Breast epithelium (tissue), 4 donors: ENCODE measurements around the gene UNC5B. TPM values are rescaled to one million over a fixed set of nuclear protein-coding genes. Genes with fewer than 3 reads are reported as not detected.

Source experiments
- DNase-seq, 2 donors: peaks; one replicate each; pipeline ENCODE4 v3.0.0-alpha.2; 2019; ENCODE audit warnings: low spot score in 2 of 2
- H3K27ac ChIP-seq, 2 donors: fragments of 200-600 bp; sonication (generic) in 1 of 2; one replicate each; pipeline ENCODE4 v1.5.1; 2016 to 2019; ENCODE audit warnings: mild to moderate bottlenecking in 1 of 2
- H3K27me3 ChIP-seq, 2 donors: fragments of 200-600 bp; sonication (generic) in 1 of 2; one replicate each; pipeline versions ENCODE4 v1.5.1 to v1.6.0; 2017 to 2019; ENCODE audit warnings: control low read depth in 1 of 2, mild to moderate bottlenecking in 1 of 2
- H3K36me3 ChIP-seq: fragments of 200-600 bp; one replicate; pipeline ENCODE4 v1.5.1; 2019
- H3K4me1 ChIP-seq, 2 donors: fragments of 200-600 bp; sonication (generic); one replicate each; pipeline ENCODE4 v1.5.1; 2016 to 2019; ENCODE audit warnings: control low read depth in 1 of 2
- H3K4me3 ChIP-seq, 3 donors: fragments of 200-600 bp; sonication (generic); 1 replicate in 2 of 3; 2 replicates in 1 of 3; pipeline ENCODE4 v1.5.1; 2016 to 2019; ENCODE audit warnings: mild to moderate bottlenecking in 3 of 3, moderate library complexity in 2 of 3
- H3K9me3 ChIP-seq, 2 donors: fragments of 200-600 bp; sonication (generic) in 1 of 2; one replicate each; pipeline ENCODE4 v1.5.1; 2016 to 2019; ENCODE audit warnings: control low read depth in 1 of 2
- POLR2A ChIP-seq: fragments of 450-650 bp; IDR thresholded peaks from one replicate; pipeline ENCODE4 v1.6.1; 2016; ENCODE audit warnings: antibody characterized with exemption, mild to moderate bottlenecking, moderate library complexity
- POLR2AphosphoS5 ChIP-seq, 3 donors: sonication (generic); formaldehyde crosslinking; IDR thresholded peaks; one replicate each; pipeline ENCODE4 v1.6.1; 2017; ENCODE audit warnings: antibody characterized with exemption in 3 of 3
- intact Hi-C: fragments of 100-400 bp; cut with DNase I; formaldehyde crosslinking; loops from one replicate; pipeline ENCODE4 v1.15.1; 2023; ENCODE audit warnings: low total_unique reads
- total RNA-seq, 3 donors: library from RNA; depleted of rRNA; stranded (reverse); fragments of >200 nt; gene quantifications; one replicate each; pipeline ENCODE4 v1.1.0, GENCODE V29; 2016
- TF ChIP-seq, protein P1 (sequence below), 3 donors: fragments of 450-650 bp; IDR thresholded peaks; one replicate each; pipeline ENCODE4 v1.5.1; 2016 to 2017; ENCODE audit warnings: antibody characterized with exemption in 3 of 3, mild to moderate bottlenecking in 3 of 3, moderate library complexity in 3 of 3

UNC5B gene
- total RNA-seq, 3 donors from 2014 or later = 0.80 to 4.9 (median 3.5) TPM

DNA sequence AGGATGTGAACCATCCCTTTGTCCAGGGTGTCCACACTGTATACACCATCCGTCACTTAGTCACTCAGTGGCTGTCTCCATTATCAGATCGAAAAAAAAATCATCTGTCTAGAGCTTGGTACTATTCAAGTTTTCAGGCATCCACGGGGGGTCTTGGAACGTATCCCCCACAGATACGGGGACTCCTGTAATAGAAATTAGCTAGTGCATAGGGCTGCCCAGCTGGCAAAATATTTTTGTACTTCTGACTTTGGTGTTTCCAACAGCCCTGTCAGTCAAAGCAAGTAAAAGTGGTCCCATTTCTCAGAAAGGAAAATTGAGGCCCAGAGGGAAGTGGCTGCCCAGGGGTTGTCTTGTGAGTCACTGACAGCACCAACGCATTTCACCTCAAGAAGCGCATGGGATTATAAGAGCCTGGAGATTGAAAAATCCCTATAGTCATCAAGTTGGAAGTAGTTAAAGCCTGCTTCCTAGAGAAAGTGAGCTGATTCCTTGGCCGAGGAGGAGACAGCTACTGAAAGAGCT lies 54.6 kb downstream of the UNC5B start:
- H3K9me3 ChIP-seq = no peaks in the 10 kb centered on the region
- H3K27me3 ChIP-seq = no peaks in the 10 kb centered on the region
- no peak overlapping the region for H3K27ac ChIP-seq
- H3K4me1 ChIP-seq = peaks cover 0 to 8% of the 10 kb centered on the region in 2 donors
- TF ChIP-seq POLR2AphosphoS5 (IDR thresholded peaks at IDR 0.05) = no peak
- TF ChIP-seq, protein P1, sequence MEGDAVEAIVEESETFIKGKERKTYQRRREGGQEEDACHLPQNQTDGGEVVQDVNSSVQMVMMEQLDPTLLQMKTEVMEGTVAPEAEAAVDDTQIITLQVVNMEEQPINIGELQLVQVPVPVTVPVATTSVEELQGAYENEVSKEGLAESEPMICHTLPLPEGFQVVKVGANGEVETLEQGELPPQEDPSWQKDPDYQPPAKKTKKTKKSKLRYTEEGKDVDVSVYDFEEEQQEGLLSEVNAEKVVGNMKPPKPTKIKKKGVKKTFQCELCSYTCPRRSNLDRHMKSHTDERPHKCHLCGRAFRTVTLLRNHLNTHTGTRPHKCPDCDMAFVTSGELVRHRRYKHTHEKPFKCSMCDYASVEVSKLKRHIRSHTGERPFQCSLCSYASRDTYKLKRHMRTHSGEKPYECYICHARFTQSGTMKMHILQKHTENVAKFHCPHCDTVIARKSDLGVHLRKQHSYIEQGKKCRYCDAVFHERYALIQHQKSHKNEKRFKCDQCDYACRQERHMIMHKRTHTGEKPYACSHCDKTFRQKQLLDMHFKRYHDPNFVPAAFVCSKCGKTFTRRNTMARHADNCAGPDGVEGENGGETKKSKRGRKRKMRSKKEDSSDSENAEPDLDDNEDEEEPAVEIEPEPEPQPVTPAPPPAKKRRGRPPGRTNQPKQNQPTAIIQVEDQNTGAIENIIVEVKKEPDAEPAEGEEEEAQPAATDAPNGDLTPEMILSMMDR (IDR thresholded peaks at IDR 0.05) = no peak
- TF ChIP-seq POLR2A = no peak
- intact Hi-C loops = loop anchor here (1.0 kb wide), 1 partner anchor 45 kb away; no protein-coding TSS in a partner anchor
- H3K4me3 ChIP-seq = no peak overlapping the region
- no peak for DNase-seq
- no peaks in the 10 kb centered on the region for H3K36me3 ChIP-seq

DNA sequence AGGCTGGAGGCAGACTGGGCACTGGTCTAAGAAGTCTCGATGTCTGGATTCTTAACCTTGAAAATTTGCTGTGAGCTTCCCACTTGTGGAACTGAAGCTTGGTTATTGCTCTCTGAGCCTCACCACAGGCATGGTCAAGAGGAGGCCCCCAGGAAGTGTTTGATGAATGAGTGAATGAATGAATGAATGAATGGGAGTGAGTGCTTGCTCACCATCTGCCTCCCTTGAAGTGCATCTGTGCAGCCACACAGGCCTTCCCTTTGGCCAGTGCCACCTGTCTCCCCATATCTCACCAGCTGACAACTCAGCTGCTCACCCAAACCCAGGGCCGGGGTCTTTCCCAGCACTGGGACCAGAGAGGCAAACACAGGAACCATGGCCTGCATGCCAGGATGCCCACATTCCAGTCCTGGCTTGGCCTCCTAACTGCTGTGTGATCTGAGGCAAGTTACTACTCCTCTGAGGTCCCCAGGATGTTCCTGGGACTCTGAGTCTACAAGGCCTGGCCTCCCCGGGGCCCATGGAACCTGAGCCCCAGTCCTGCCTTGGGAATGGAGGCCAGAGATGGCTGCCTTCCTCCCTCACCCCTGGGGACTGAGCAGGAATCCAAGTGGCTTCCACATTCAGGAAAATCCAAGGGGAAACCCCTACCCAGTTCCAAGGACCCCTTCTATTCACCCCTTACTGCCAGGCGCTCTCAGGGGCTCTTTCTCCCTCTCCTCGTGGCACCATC lies 55.3 kb downstream of the UNC5B start:
- no peak overlapping the region for H3K4me3 ChIP-seq
- DNase-seq = no peak
- H3K9me3 ChIP-seq = no peaks in the 10 kb centered on the region
- no peak overlapping the region for H3K27ac ChIP-seq
- TF ChIP-seq, protein P1 (IDR thresholded peaks at IDR 0.05) = no peak
- TF ChIP-seq POLR2A (no peak), POLR2AphosphoS5 (IDR thresholded peaks at IDR 0.05) (no peak)
- H3K4me1 ChIP-seq = peaks cover 0 to 8% of the 10 kb centered on the region in 2 donors
- no peaks in the 10 kb centered on the region for H3K36me3 ChIP-seq
- H3K27me3 ChIP-seq = no peaks in the 10 kb centered on the region
- intact Hi-C loops = loop anchor here (1.0 kb wide), 1 partner anchor 45 kb away; no protein-coding TSS in a partner anchor

DNA sequence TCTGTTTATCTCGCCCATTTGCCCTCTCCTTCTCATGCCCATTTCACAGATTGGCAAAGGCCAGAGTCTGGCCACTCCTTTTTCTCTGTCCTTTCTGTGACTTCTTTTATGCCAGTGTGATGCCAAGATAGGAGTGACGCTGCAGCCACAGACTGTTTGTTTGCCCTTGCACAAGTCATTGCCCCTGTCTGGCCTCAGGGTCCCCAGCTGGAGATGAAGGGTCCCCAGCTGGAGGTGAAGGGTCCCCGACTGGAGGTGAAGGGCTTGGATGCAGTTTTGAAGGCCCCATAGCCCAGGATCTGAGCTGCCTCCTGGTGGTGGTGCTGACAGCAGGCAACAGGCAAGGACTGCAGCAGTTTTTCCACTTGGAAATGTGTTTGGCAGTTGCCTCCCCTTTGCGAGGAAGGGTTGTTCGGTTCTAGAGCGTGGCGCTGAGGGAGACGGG lies 55.9 kb downstream of the UNC5B start:
- no peaks in the 10 kb centered on the region for H3K36me3 ChIP-seq
- DNase-seq = no peak
- peaks cover 0 to 8% of the 10 kb centered on the region in 2 donors for H3K4me1 ChIP-seq
- intact Hi-C loops = no loop called here
- no peak for TF ChIP-seq POLR2A
- TF ChIP-seq POLR2AphosphoS5 (IDR thresholded peaks at IDR 0.05) = no peak
- TF ChIP-seq, protein P1 (IDR thresholded peaks at IDR 0.05) = no peak
- H3K27ac ChIP-seq = no peak overlapping the region
- H3K4me3 ChIP-seq = no peak overlapping the region
- H3K9me3 ChIP-seq = no peaks in the 10 kb centered on the region
- no peaks in the 10 kb centered on the region for H3K27me3 ChIP-seq

DNA sequence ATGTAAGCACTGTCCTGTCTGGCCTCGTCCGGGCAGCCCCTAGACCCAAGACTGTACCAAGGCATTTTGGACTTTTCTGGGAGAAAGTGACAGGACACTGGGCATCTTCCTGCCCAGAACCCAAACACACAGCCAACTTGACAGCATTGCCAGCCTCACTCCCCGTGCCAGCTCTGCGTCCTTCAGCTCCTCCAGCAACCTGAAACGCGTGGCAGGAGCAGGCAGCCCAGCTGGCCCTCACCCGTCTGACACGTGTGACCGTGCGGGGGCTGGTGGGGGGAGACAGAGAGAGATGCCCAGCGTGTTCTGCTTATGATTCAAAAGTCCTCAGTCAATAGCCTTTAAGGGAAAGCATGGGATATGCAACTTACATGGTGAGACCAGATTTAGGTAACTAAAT lies 56.4 kb downstream of the UNC5B start:
- Histone ChIP-seq H3K27ac (no peak overlapping the region), H3K4me1 (peaks cover 0 to 8% of the 10 kb centered on the region in 2 donors)
- no peak for DNase-seq

More for the DNA sequence above, 56.4 kb downstream of the UNC5B start:
- TF ChIP-seq POLR2AphosphoS5 (IDR thresholded peaks at IDR 0.05) = no peak
- TF ChIP-seq POLR2A = no peak
- TF ChIP-seq, protein P1 (IDR thresholded peaks at IDR 0.05) = no peak
- H3K9me3 ChIP-seq = no peaks in the 10 kb centered on the region
- no peaks in the 10 kb centered on the region for H3K36me3 ChIP-seq
- H3K4me3 ChIP-seq = no peak overlapping the region
- H3K27me3 ChIP-seq = no peaks in the 10 kb centered on the region
- intact Hi-C loops = no loop called here
